Muscle layer of colon (tissue), 2 donors: ENCODE results near the gene ACTR8.

ENCODE experiments used
- H3K27ac ChIP-seq: one replicate; pipeline ENCODE4 v1.7.0; 2013; ENCODE audit warnings: low read depth, mild to moderate bottlenecking, low read length, moderate library complexity
- H3K27me3 ChIP-seq, 2 donors: one replicate each; pipeline ENCODE4 v1.7.0; 2013; ENCODE audit warnings: low read length in 2 of 2, mild to moderate bottlenecking in 2 of 2; ENCODE audit not compliant: insufficient read depth in 2 of 2, control insufficient read depth in 1 of 2
- H3K36me3 ChIP-seq: one replicate; pipeline ENCODE4 v1.7.0; 2013; ENCODE audit warnings: mild to moderate bottlenecking, low read length; ENCODE audit not compliant: insufficient read depth
- H3K4me1 ChIP-seq: one replicate; pipeline ENCODE4 v1.7.0; 2013; ENCODE audit warnings: mild to moderate bottlenecking, low read length; ENCODE audit not compliant: insufficient read depth
- H3K4me3 ChIP-seq, 2 donors: one replicate each; pipeline ENCODE4 v1.7.0; 2013; ENCODE audit warnings: low read length in 2 of 2, low read depth in 1 of 2, mild to moderate bottlenecking in 1 of 2, moderate library complexity in 1 of 2
- H3K9ac ChIP-seq: one replicate; pipeline ENCODE4 v1.7.0; 2013; ENCODE audit warnings: low read length
- H3K9me3 ChIP-seq: one replicate; pipeline ENCODE4 v1.7.0; 2013; ENCODE audit warnings: mild to moderate bottlenecking, low read length
- donor health status: abdominal sarcoma.
- donor health status: Adenocarcinoma of cecum.

The ACTR8 gene

GRCh38 chr3:53891497-53892285 is 9.7 kb upstream of the ACTR8 start, which contains the start of gene SELENOK:
SELENOK (minus strand) TSS chr3:53891859.
- H3K27me3 ChIP-seq: no peaks in the 10 kb centered on the region
- H3K4me1 ChIP-seq: peaks cover 14% of the 10 kb centered on the region
- H3K9me3 ChIP-seq: no peaks in the 10 kb centered on the region
- H3K27ac ChIP-seq: peak within 1 kb of the TSS; percentile 75
- peak within 1 kb of the TSS; percentile 96 for H3K9ac ChIP-seq
- peaks cover 10% of the 10 kb centered on the region for H3K36me3 ChIP-seq
- H3K4me3 ChIP-seq: peak within 1 kb of the TSS; percentile 69 to 93

- Histone ChIP-seq H3K36me3 (peaks cover 15% of the 10 kb centered on the region), H3K27ac (peak overlapping the region; percentile 75), H3K4me3 (peak overlapping the region; percentile 69 to 93), H3K4me1 (peaks cover 14% of the 10 kb centered on the region), H3K9ac (peak overlapping the region; percentile 96), H3K27me3 (no peaks in the 10 kb centered on the region), H3K9me3 (no peaks in the 10 kb centered on the region)
These were observed 8.9 kb upstream of the ACTR8 start for GRCh38 chr3:53890726-53891475.

- no peak overlapping the region for H3K4me3 ChIP-seq
- no peak overlapping the region for H3K9ac ChIP-seq
- H3K27me3 ChIP-seq: no peaks in the 10 kb centered on the region
- H3K9me3 ChIP-seq: no peaks in the 10 kb centered on the region
- H3K36me3 ChIP-seq: peaks cover 29% of the 10 kb centered on the region
- no peak overlapping the region for H3K27ac ChIP-seq
- H3K4me1 ChIP-seq: peaks cover 14% of the 10 kb centered on the region
These were observed 6.3 kb upstream of the ACTR8 start for GRCh38 chr3:53888232-53888631.

GRCh38 chr3:53887446-53887845 is 5.5 kb upstream of the ACTR8 start:
- Histone ChIP-seq H3K4me1 (peaks cover 17% of the 10 kb centered on the region), H3K27me3 (no peaks in the 10 kb centered on the region), H3K9me3 (no peaks in the 10 kb centered on the region), H3K9ac (no peak overlapping the region), H3K36me3 (peaks cover 29% of the 10 kb centered on the region), H3K27ac (no peak overlapping the region), H3K4me3 (no peak overlapping the region)

- Histone ChIP-seq H3K4me1 (peaks cover 20% of the 10 kb centered on the region), H3K27ac (no peak overlapping the region)
These were observed 3.3 kb upstream of the ACTR8 start for GRCh38 chr3:53885239-53885638.

GRCh38 chr3:53884623-53885022 is 2.7 kb upstream of the ACTR8 start:
- Histone ChIP-seq H3K9ac (no peak overlapping the region), H3K36me3 (peaks cover 33% of the 10 kb centered on the region), H3K27ac (no peak overlapping the region), H3K27me3 (no peaks in the 10 kb centered on the region), H3K4me3 (no peak overlapping the region), H3K9me3 (no peaks in the 10 kb centered on the region), H3K4me1 (peaks cover 14% of the 10 kb centered on the region)

More at GRCh38 chr3:53885239-53885638, 3.3 kb upstream of the ACTR8 start:
- Histone ChIP-seq H3K27me3 (no peaks in the 10 kb centered on the region), H3K4me3 (no peak overlapping the region), H3K36me3 (peaks cover 29% of the 10 kb centered on the region), H3K9me3 (no peaks in the 10 kb centered on the region), H3K9ac (no peak overlapping the region)

GRCh38 chr3:53883008-53883407 is 1.1 kb upstream of the ACTR8 start:
- Histone ChIP-seq H3K4me3 (no peak overlapping the region), H3K4me1 (peaks cover 13% of the 10 kb centered on the region), H3K27me3 (no peaks in the 10 kb centered on the region), H3K36me3 (peaks cover 44% of the 10 kb centered on the region), H3K9me3 (no peaks in the 10 kb centered on the region), H3K9ac (no peak overlapping the region), H3K27ac (no peak overlapping the region)

GRCh38 chr3:53880396-53881345 is 1.3 kb downstream of the ACTR8 start:
- no peaks in the 10 kb centered on the region for H3K9me3 ChIP-seq
- peaks cover 13% of the 10 kb centered on the region for H3K4me1 ChIP-seq
- H3K36me3 ChIP-seq: peaks cover 50% of the 10 kb centered on the region
- peak overlapping the region; percentile 67 for H3K27ac ChIP-seq
- no peaks in the 10 kb centered on the region for H3K27me3 ChIP-seq
- H3K4me3 ChIP-seq: peak overlapping the region; percentile 73 to 88
- peak overlapping the region; percentile 30 for H3K9ac ChIP-seq

GRCh38 chr3:53865732-53866499 is 16.0 kb downstream of the ACTR8 start:
- peaks cover 64% of the 10 kb centered on the region for H3K36me3 ChIP-seq
- no peak overlapping the region for H3K9ac ChIP-seq
- no peak overlapping the region for H3K4me3 ChIP-seq
- no peaks in the 10 kb centered on the region for H3K9me3 ChIP-seq
- no peaks in the 10 kb centered on the region for H3K4me1 ChIP-seq
- no peaks in the 10 kb centered on the region for H3K27me3 ChIP-seq
- H3K27ac ChIP-seq: no peak overlapping the region

GRCh38 chr3:53863145-53863544 is 18.8 kb downstream of the ACTR8 start:
- Histone ChIP-seq H3K9me3 (no peaks in the 10 kb centered on the region), H3K36me3 (peaks cover 52% of the 10 kb centered on the region)

More at GRCh38 chr3:53863145-53863544, 18.8 kb downstream of the ACTR8 start:
- no peak overlapping the region for H3K9ac ChIP-seq
- no peaks in the 10 kb centered on the region for H3K27me3 ChIP-seq
- no peaks in the 10 kb centered on the region for H3K4me1 ChIP-seq
- H3K27ac ChIP-seq: no peak overlapping the region
- H3K4me3 ChIP-seq: no peak overlapping the region
